Smooth muscle cell of the brain vasculature (primary cell): Measurements from ENCODE around the gene FTSJ3.

ENCODE experiments used
- DNase-seq: peaks from one replicate; pipeline ENCODE4 v3.0.0-alpha.2; 2012; ENCODE audit warnings: low read depth, low spot score

The FTSJ3 gene

GRCh38 chr17:63790057-63790456 lies 37.4 kb downstream of the FTSJ3 start:
- no peak for DNase-seq

- DNase-seq: no peak
Measured at GRCh38 chr17:63786971-63787711, 40.3 kb downstream of the FTSJ3 start.

GRCh38 chr17:63786117-63786516 lies 41.3 kb downstream of the FTSJ3 start:
- no peak for DNase-seq

- DNase-seq: no peak
Measured at GRCh38 chr17:63785556-63785955, 41.9 kb downstream of the FTSJ3 start.

- no peak for DNase-seq
Measured at GRCh38 chr17:63783522-63783921, 43.9 kb downstream of the FTSJ3 start.

GRCh38 chr17:63780928-63781327 lies 46.5 kb downstream of the FTSJ3 start:
- DNase-seq: no peak

GRCh38 chr17:63780507-63780906 lies 47.0 kb downstream of the FTSJ3 start:
- DNase-seq: no peak

- DNase-seq: no peak
Measured at GRCh38 chr17:63775420-63775819, 52.0 kb downstream of the FTSJ3 start.

- no peak for DNase-seq
Measured at GRCh38 chr17:63774969-63775265, 52.5 kb downstream of the FTSJ3 start.

GRCh38 chr17:63774141-63774968 lies 53.1 kb downstream of the FTSJ3 start, which contains the start of gene DDX42:
Gene DDX42 (plus strand): TSS chr17:63774170. CDS start chr17:63787050, 12,880 bp downstream.
- peak; percentile 28 for DNase-seq

GRCh38 chr17:63773272-63774140 lies 54.0 kb downstream of the FTSJ3 start, which contains the start of gene CCDC47:
Gene CCDC47 (minus strand): TSS chr17:63773597. CDS start chr17:63766175, 7,422 bp downstream.
- DNase-seq: peak; percentile 98

- peak; percentile 3 for DNase-seq
Measured at GRCh38 chr17:63772801-63773271, 54.6 kb downstream of the FTSJ3 start.
